Choroid plexus epithelial cell (primary cell): Measurements from ENCODE around the gene NDRG4.
A peak's percentile ranks its signal among the peaks of the same experiment; 100 is the strongest.
"Not testable (repeated sequence)": the region's sequence is repeated elsewhere in the genome, so short reads cannot be mapped to it uniquely, and the experiment has no call there.

Experiments used
- DNase-seq: peaks from one replicate; pipeline ENCODE4 v3.0.0-alpha.2; 2010; ENCODE audit warnings: low read depth
- H3K4me3 ChIP-seq: 2 replicates; pipeline ENCODE4 v1.5.1; 2011; ENCODE audit warnings: low read depth, mild to moderate bottlenecking, control low read depth, low read length, moderate library complexity
- CTCF ChIP-seq: conservative IDR thresholded peaks from 2 replicates; pipeline ENCODE4 v1.5.1; 2011; ENCODE audit warnings: low read depth, mild to moderate bottlenecking, control low read depth, inconsistent platforms, low read length, moderate library complexity

The NDRG4 gene

GRCh38 chr16:58485184-58485887 lies 14.6 kb upstream of the NDRG4 start:
- H3K4me3 ChIP-seq = no peak overlapping the region
- TF ChIP-seq CTCF = no peak
- DNase-seq = no peak

- no peak overlapping the region for H3K4me3 ChIP-seq
- DNase-seq = peak; percentile 80
- TF ChIP-seq CTCF = peak; percentile 86
Observed at GRCh38 chr16:58487566-58488351, 12.2 kb upstream of the NDRG4 start.

DNA sequence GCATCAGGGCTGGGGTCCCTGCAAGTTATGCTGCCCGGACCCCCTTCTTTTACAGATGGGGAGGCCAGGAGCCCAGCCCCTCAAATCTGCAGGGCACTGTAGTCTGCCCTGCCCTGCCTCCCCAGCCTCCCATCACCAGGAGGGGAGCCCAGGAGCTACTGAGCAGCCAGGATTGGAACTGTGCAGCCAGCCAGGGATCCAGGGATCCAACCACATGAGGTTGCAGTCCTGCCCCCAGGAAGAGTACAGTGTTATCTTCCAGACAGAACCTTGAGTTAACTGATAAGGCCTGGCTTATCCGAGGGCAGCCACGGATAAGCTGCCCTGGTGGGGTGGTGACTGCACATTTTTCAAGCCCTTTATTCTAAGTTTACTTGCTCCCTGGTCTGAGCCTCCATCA lies 11.4 kb upstream of the NDRG4 start:
- H3K4me3 ChIP-seq = no peak overlapping the region
- DNase-seq = no peak
- TF ChIP-seq CTCF = no peak

GRCh38 chr16:58490065-58490464 lies 9.9 kb upstream of the NDRG4 start:
- no peak for DNase-seq
- H3K4me3 ChIP-seq = no peak overlapping the region
- no peak for TF ChIP-seq CTCF

GRCh38 chr16:58490539-58490938 lies 9.4 kb upstream of the NDRG4 start:
- H3K4me3 ChIP-seq, DNase-seq: not testable (repeated sequence)

GRCh38 chr16:58492066-58492465 lies 7.9 kb upstream of the NDRG4 start:
- TF ChIP-seq CTCF = no peak
- no peak overlapping the region for H3K4me3 ChIP-seq
- DNase-seq = no peak

GRCh38 chr16:58492735-58493134 lies 7.2 kb upstream of the NDRG4 start:
- no peak for TF ChIP-seq CTCF
- H3K4me3 ChIP-seq = no peak overlapping the region
- no peak for DNase-seq
